Coronary artery (tissue), 2 donors: ENCODE data around the gene RBM6.
"Not testable (repeated sequence)": the region's sequence is repeated elsewhere in the genome, so short reads cannot be mapped to it uniquely, and the experiment has no call there.

ENCODE experiments used
- DNase-seq: peaks from one replicate; pipeline ENCODE4 v3.0.0-alpha.2; 2017; ENCODE audit warnings: low spot score
- H3K27ac ChIP-seq, 2 donors: fragments of 200-600 bp; sonication (generic); one replicate each; pipeline ENCODE4 v1.5.1; 2016 to 2019
- H3K4me3 ChIP-seq: fragments of 200-600 bp; sonication (generic); 2 replicates; pipeline ENCODE4 v1.5.1; 2016; ENCODE audit warnings: mild to moderate bottlenecking, moderate library complexity
- TF ChIP-seq, protein P1 (sequence below): fragments of 200-600 bp; sonication (generic); IDR thresholded peaks from one replicate; pipeline ENCODE4 v1.5.1; 2019; ENCODE audit warnings: antibody characterized with exemption

Gene RBM6

DNA sequence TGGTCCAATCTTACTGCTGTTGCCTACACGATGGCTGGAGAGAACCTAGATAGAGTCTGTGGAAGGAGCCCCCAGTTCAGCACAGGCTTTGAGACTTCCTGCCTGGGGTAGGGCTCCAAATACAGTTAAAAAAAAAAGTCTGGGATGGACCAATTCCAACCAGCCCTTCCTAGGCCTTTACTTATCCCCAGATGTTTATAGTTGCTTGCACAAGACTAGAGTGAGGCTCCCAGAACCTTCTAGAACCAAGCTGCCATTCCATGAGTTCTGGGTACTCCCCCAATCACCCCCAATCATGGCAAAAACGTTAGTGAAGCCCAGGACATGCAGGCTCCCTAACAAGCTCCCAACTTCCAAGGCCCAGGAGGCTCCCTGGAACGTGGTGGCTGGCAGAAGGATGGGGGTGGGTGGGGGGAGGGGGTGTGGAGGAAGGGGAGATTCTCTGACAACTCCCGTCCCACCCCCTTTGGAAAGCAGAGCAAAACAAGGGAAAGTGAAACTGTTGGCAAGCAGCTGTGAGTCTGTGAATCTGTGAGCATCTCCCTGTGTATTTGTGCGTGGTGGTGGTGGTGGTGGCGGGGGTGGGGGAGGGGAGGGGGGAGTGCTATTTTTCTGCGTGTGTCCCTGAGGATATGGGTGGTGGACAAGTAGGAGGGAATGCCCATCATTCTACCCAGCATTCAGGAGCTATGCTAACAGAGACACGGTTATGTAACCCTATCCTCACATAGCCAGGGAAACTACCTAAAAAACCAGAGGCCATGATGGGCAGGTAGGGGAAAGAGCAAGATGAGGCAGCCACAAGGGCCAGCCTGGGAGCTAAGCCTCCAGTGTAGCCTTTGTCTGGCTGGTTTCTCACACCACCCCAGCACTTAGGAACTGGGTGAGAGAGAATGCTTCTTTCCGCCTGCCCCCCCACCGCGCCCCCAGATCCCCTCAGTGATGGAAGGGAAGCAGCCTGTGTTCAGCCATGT, 38.3 kb upstream of the RBM6 start:
- no peak overlapping the region for H3K27ac ChIP-seq

DNA sequence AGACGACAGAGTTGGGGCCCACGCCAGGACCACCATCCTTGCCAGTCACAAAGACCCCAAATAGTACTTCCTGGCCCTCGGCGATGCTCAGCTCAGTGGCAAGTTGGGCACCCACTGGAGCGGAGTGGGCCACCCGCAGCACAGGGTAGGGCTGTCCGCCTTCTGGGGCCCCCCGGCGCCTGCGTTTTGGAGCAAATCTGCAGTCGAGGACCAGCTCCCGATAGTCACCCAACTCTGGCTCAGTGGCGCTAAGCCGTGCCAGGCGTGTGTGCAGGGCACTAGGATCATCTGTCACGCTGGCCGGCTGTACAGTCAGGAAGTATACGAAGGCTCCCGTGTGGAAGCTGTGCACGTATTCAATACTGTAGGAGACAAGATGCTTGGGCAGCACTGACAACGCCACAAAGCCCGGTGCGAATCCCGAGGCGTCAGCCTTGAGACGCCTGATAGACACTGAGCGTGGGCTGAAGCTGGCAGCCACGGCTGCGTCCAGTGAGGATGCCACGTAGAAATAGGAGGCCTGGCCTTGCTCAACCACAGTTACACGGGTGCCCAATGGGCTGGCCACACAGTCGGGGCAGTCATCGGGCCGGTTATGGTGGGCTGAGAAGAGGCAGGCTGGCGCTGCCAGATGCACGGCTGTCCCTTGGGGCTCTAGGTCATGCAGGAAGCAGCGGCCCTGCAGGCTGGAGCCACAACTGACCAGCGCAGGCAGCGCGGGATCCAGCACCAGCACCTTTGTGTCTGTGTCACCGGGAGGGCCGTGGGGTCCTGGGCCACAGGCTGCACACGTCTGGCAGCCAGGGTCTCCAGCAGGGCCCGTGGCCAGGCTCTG, 37.2 kb upstream of the RBM6 start:
- Histone ChIP-seq H3K27ac (no peak overlapping the region), H3K4me3 (peak overlapping the region; percentile 66)
- TF ChIP-seq, protein P1, sequence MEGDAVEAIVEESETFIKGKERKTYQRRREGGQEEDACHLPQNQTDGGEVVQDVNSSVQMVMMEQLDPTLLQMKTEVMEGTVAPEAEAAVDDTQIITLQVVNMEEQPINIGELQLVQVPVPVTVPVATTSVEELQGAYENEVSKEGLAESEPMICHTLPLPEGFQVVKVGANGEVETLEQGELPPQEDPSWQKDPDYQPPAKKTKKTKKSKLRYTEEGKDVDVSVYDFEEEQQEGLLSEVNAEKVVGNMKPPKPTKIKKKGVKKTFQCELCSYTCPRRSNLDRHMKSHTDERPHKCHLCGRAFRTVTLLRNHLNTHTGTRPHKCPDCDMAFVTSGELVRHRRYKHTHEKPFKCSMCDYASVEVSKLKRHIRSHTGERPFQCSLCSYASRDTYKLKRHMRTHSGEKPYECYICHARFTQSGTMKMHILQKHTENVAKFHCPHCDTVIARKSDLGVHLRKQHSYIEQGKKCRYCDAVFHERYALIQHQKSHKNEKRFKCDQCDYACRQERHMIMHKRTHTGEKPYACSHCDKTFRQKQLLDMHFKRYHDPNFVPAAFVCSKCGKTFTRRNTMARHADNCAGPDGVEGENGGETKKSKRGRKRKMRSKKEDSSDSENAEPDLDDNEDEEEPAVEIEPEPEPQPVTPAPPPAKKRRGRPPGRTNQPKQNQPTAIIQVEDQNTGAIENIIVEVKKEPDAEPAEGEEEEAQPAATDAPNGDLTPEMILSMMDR: no peak
- no peak for DNase-seq

More for the DNA sequence above, 38.3 kb upstream of the RBM6 start:
- H3K4me3 ChIP-seq: no peak overlapping the region
- TF ChIP-seq, protein P1: no peak
- DNase-seq: no peak

DNA sequence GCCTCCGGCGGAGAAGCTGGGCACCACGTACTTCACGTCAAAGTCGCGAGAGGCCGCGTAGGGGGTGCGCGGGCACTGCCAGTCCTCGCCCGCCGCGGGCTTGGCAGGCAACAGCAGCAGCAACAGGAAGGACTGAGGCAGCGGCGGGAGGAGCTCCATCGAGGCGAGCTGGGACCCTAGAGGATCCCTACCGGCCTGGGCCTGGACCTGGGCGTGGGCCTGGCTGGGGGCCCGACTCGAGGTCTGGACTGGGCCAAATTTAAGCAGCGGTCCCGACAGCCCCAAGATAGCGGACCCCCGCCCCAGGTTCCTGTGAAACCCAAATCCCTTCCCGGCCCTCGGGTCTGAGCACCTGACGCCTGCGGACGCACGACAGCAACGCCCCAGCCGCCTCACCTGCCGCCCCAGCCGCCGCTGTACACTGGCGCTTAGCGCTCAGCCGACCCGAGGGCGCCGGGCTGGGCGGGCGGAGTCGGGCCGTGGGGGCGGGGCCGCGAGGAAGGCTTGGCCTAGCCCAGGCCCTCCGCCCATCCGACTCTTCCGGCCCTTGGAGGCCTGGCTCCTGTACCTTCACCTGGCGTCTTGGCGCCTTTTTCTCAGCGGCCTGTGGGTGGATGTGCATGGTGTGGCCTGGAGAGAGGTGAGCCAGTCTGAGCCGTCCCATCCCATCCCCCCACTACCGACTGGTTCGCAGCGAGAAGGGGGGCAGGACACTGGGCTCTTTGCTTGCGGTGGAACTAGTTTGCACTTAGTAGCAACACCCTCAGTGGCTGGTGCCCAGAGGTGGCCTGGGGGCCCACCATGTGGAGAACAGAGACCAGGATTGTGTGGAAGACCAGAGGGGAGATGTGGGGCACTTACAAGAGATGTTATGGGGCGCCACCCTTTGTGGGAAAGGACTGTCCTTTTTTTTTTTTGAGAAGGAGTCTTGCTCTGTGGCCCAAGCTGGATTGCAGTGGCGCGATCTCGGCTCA, 36.2 kb upstream of the RBM6 start, which contains the start of gene MST1R:
Gene MST1R (minus strand): TSS at position 423 of the 974 bp plus-strand sequence. CDS start 264 bp downstream, at position 159.
- no peak within 1 kb of the TSS for H3K27ac ChIP-seq
- TF ChIP-seq, protein P1: no peak
- no peak for DNase-seq
- H3K4me3 ChIP-seq: peak within 1 kb of the TSS; percentile 66

DNA sequence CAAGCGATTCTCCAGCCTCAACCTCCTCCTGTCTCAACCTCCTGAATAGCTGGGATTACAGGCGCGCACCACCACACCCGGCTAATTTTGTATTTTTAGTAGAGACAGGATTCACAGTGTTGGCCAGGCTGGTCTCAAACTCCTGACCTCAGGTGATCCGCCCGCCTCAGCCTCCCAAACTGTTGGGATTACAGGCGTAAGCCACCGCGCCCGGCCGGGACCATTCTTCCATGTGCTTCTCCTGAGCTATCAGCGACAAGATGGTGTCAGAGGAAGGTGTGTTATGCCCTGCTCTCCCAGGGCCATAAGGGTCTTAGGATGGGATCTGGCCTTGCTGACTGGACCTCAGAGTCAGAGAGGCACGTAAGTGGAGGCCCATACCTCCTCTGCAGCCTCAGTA, 35.5 kb upstream of the RBM6 start:
- H3K4me3 ChIP-seq, DNase-seq, H3K27ac ChIP-seq: not testable (repeated sequence)

DNA sequence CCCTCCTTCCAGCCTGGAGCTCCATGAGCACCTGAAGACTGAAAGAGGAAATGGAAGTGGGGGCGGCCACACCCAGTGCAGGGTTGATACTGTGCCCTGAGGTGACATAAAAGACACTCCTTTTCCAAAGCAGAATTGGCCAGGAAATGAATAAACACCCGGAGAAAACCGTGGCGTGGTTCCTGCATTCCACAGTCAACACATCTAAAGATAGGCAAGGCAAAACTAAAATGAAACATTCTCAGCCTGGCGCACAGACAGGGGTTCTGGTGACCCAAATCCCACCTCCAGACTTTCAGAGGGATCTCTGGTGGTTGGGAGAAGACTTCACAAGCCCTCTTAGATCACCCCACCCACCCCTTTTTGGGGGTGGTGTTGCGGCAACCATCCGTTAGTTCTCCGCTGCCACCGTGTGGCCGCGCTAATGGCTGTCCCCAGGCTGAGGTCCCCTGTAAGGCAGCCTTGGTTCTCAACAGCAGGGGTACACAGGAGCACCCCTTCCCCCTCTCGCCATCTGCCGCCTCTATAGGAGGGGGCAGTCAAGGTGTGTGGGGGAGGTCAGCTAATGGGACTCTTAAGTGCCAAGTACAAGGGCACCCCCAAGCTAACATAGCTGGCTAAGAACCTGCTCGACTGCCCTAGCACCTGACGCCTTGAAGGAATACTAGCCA, 33.7 kb upstream of the RBM6 start:
- DNase-seq: no peak
- H3K4me3 ChIP-seq: peak overlapping the region; percentile 66
- peak overlapping the region in 1 of 2 donors; percentile 76 for H3K27ac ChIP-seq
- TF ChIP-seq, protein P1: peak; percentile 69

DNA sequence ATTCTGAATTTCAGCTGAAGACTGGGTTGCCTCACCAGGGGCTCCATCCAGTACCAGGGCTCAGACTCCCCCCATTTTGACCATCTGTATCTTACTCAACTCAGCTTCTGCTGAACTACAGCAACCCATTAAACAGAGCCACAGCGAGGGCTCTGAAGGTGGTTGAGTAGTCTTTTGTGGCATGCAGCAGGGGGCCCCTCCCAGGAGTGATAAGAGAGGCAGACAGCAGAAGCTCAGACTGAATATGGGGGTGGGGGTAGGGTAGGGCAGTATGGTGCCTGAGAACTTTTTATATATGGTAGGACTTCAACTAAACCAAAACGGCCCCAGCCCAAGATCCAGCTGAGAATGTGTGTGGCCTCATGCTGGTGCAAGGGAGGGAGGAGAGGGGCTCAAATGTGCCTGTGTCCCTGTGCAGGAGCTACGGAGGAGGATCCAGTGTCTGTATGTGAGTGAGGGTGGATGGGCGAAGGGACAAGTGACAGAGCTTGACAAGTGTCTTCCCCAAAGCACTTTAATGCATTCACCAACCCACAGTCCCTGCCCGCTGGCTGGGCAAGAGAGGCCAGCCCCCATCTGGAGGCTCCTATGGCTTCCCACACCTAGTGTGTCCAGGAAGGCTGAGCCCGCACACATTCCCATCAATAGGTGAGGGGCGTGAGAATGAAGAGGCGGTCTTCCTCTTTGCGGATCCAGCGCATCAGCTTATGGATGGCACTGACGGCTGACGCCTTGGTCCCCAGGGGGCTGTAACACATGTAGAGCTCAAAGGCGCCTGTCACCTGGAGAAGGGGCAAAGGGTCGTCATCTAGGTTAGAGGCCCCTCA, 31.4 kb upstream of the RBM6 start:
- H3K4me3 ChIP-seq: no peak overlapping the region
- no peak overlapping the region for H3K27ac ChIP-seq
- TF ChIP-seq, protein P1: no peak
- no peak for DNase-seq
